ENCODE results near the gene SLC9A9. TPM values are rescaled to one million over a fixed set of nuclear protein-coding genes. Genes with fewer than 3 reads are reported as not detected.

Gene SLC9A9
- total and polyA plus RNA-seq, 2 of the 8 experiments (the other 6 are each of a cell fraction or from before 2014, with no cell fraction given), result 0.48 to 1.1 TPM

DNA sequence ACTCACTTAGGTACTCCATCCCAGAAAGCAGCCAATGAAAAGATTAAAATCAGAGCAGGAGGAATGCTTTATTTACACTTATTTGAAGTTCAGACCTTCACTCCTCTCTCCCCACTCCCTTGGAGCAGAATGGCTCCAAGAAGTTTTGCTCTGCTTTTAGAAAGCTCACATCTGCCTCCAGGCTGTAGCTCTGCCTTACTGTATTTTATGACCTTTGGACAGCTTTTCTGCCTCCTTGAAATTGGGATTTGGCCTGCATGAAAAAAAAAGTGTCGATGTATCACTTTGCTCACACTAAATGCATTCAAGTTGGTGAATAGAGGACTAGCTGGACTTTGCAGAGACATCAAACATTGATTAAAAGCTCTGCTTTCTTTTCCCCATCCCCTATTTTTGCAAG, 95.3 kb downstream of the SLC9A9 start:
- H3K4me2 ChIP-seq (ENCODE audit: insufficient read depth in 1 of 2, low read depth in 2 of 2, low read length in 2 of 2), result no peak overlapping the region
- POLR2A ChIA-PET (ENCODE audit: partially characterized antibody), result no interaction called here

More for the DNA sequence above, 95.3 kb downstream of the SLC9A9 start:
- 96% methylated on average over 1 of the region's 1 CpG; no CpG with 5 or more reads in 1 of the 2 experiments for WGBS, 2 experiments (ENCODE audit: extremely low coverage in 1 of 2, insufficient coverage in 1 of 2, insufficient read length in 1 of 2, insufficient replicate concordance in 2 of 2, low coverage in 1 of 2, low lambda C conversion rate in 2 of 2, missing lambda C conversion rate in 1 of 2)
- TF ChIP-seq MAX (IDR thresholded peaks at IDR 0.05) (no peak), PHF8 (conservative IDR thresholded peaks at IDR 0.05; ENCODE audit: low read depth, low read length) (no peak), SRF (IDR thresholded peaks at IDR 0.05; ENCODE audit: low read depth, low read length) (no peak), EGR1 (IDR thresholded peaks at IDR 0.05; ENCODE audit: borderline replicate concordance, low read depth, low read length) (no peak), BACH1 (IDR thresholded peaks at IDR 0.05; ENCODE audit: low read length) (no peak), HDAC6 (IDR thresholded peaks at IDR 0.05; ENCODE audit: low read depth, low read length) (no peak), SIN3A (conservative IDR thresholded peaks at IDR 0.05 in 1 of 2, IDR thresholded peaks at IDR 0.05 in 1 of 2; ENCODE audit: low read depth in 1 of 2, low read length in 2 of 2) (no peak)
- TF ChIP-seq, protein P1, sequence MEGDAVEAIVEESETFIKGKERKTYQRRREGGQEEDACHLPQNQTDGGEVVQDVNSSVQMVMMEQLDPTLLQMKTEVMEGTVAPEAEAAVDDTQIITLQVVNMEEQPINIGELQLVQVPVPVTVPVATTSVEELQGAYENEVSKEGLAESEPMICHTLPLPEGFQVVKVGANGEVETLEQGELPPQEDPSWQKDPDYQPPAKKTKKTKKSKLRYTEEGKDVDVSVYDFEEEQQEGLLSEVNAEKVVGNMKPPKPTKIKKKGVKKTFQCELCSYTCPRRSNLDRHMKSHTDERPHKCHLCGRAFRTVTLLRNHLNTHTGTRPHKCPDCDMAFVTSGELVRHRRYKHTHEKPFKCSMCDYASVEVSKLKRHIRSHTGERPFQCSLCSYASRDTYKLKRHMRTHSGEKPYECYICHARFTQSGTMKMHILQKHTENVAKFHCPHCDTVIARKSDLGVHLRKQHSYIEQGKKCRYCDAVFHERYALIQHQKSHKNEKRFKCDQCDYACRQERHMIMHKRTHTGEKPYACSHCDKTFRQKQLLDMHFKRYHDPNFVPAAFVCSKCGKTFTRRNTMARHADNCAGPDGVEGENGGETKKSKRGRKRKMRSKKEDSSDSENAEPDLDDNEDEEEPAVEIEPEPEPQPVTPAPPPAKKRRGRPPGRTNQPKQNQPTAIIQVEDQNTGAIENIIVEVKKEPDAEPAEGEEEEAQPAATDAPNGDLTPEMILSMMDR (IDR thresholded peaks at IDR 0.05; ENCODE audit: control extremely low read depth in 1 of 3, insufficient read depth in 1 of 3, low read depth in 1 of 3, low read length in 3 of 3), result no peak
- Histone ChIP-seq H3K36me3 (ENCODE audit: control insufficient read depth in 2 of 4, insufficient read depth in 4 of 4, low read length in 3 of 4) (no peaks in the 10 kb centered on the region), H3K27me3 (replicated peaks in 1 of 4; ENCODE audit: control insufficient read depth in 3 of 4, extremely low read depth in 1 of 4, insufficient read depth in 3 of 4, low read length in 3 of 4) (no peaks in the 10 kb centered on the region), H3K18ac (ENCODE audit: extremely low read depth, low read length) (no peak overlapping the region), H2BK15ac (ENCODE audit: low read length) (no peak overlapping the region), H4K91ac (replicated peaks; ENCODE audit: insufficient read length, low read length) (no peak overlapping the region), H2BK120ac (replicated peaks; ENCODE audit: low read depth, low read length) (no peak overlapping the region), H3K23ac (ENCODE audit: insufficient read length) (no peak overlapping the region), H3K23me2 (ENCODE audit: low read depth, low read length) (no peaks in the 10 kb centered on the region), H3K4ac (replicated peaks; ENCODE audit: insufficient read length, low read depth, low read length) (no peak overlapping the region), H3K56ac (replicated peaks; ENCODE audit: insufficient read length, low read depth, low read length) (no peak overlapping the region), H2AFZ (ENCODE audit: low read length) (no peak overlapping the region), H4K8ac (ENCODE audit: extremely low read depth, insufficient read depth, low read length) (no peak overlapping the region), H3K14ac (ENCODE audit: insufficient read length) (no peak overlapping the region), H2BK12ac (ENCODE audit: low read depth, low read length) (no peak overlapping the region), H2BK5ac (ENCODE audit: low read depth, low read length) (no peak overlapping the region), H3K27ac (ENCODE audit: low read depth, low read length) (no peak overlapping the region), H3K4me1 (replicated peaks in 1 of 4; ENCODE audit: control insufficient read depth in 3 of 4, insufficient read depth in 4 of 4, low read length in 3 of 4) (no peaks in the 10 kb centered on the region), H4K5ac (ENCODE audit: insufficient read length, low read depth, low read length) (no peak overlapping the region), H3K9ac (replicated peaks in 1 of 4; ENCODE audit: extremely low read depth in 1 of 4, low read depth in 3 of 4, low read length in 3 of 4) (no peak overlapping the region), H3K79me2 (ENCODE audit: control insufficient read depth in 1 of 2, insufficient read depth in 2 of 2, low read length in 2 of 2) (no peaks in the 10 kb centered on the region), H4K20me1 (replicated peaks in 1 of 2; ENCODE audit: control insufficient read depth in 1 of 2, insufficient read depth in 2 of 2, low read length in 2 of 2) (no peaks in the 10 kb centered on the region), H3K9me3 (ENCODE audit: insufficient read depth in 2 of 2, low read depth in 1 of 2, low read length in 1 of 2) (no peaks in the 10 kb centered on the region), H3K4me3 (ENCODE audit: extremely low read depth in 1 of 4, insufficient read depth in 2 of 4, low read depth in 3 of 4, low read length in 4 of 4) (no peak overlapping the region), H2BK20ac (ENCODE audit: low read length) (no peak overlapping the region), H3K79me1 (ENCODE audit: low read depth, low read length) (no peaks in the 10 kb centered on the region), H2AK5ac (ENCODE audit: low read depth, low read length) (no peak overlapping the region)
- no peak for DNase-seq (ENCODE audit: low read depth in 1 of 2, low spot score in 2 of 2)
- CTCF ChIA-PET (ENCODE audit: partially characterized antibody), result interaction anchor here (0.5 to 2.0 kb wide), 7 partner anchors 10 to 1903 kb away, joined by 3 to 7 read pairs (median 3); no protein-coding TSS in a partner anchor
- FAIRE-seq, result no peak
